Transverse colon (tissue), 3 donors: ENCODE results near the gene TET2.

ENCODE experiments used
- CTCF ChIP-seq, 5 experiments: fragments of 200-600 bp in 3 of 5; fragments of 450-650 bp in 2 of 5; sonication (generic) in 3 of 5; IDR thresholded peaks; 1 replicate in 2 of 5; 2 replicates in 3 of 5; pipeline ENCODE4 v1.5.1; 2016 to 2017; ENCODE audit warnings: antibody characterized with exemption in 5 of 5, inconsistent platforms in 3 of 5, mild to moderate bottlenecking in 2 of 5, moderate library complexity in 1 of 5
- EP300 ChIP-seq: sonication (generic); formaldehyde crosslinking; IDR thresholded peaks from one replicate; pipeline ENCODE4 v1.6.1; 2017; ENCODE audit warnings: antibody characterized with exemption, low read depth

GRCh38 chr4:105158837-105159236 lies 12.2 kb downstream of the TET2 start:
- no peak for TF ChIP-seq CTCF (IDR thresholded peaks at IDR 0.05)
- no peak for TF ChIP-seq EP300
